PFSK-1 (cell line): ENCODE data around the gene SCO2.

ENCODE experiments used
- POLR2AphosphoS5 ChIP-seq: IDR thresholded peaks from 2 replicates; pipeline ENCODE4 v1.6.1; 2012; ENCODE audit warnings: low read depth, mild to moderate bottlenecking, control low read depth, low read length, moderate library complexity
- TF ChIP-seq, protein P1 (sequence below), 2 experiments: IDR thresholded peaks; 2 replicates each; pipeline versions ENCODE4 v1.6.1 to v1.8.0; 2011 to 2012; ENCODE audit warnings: low read depth in 2 of 2, low read length in 2 of 2, control low read depth in 1 of 2, inconsistent platforms in 1 of 2, mild to moderate bottlenecking in 1 of 2, moderate library complexity in 1 of 2; ENCODE audit not compliant: insufficient read depth in 1 of 2

DNA sequence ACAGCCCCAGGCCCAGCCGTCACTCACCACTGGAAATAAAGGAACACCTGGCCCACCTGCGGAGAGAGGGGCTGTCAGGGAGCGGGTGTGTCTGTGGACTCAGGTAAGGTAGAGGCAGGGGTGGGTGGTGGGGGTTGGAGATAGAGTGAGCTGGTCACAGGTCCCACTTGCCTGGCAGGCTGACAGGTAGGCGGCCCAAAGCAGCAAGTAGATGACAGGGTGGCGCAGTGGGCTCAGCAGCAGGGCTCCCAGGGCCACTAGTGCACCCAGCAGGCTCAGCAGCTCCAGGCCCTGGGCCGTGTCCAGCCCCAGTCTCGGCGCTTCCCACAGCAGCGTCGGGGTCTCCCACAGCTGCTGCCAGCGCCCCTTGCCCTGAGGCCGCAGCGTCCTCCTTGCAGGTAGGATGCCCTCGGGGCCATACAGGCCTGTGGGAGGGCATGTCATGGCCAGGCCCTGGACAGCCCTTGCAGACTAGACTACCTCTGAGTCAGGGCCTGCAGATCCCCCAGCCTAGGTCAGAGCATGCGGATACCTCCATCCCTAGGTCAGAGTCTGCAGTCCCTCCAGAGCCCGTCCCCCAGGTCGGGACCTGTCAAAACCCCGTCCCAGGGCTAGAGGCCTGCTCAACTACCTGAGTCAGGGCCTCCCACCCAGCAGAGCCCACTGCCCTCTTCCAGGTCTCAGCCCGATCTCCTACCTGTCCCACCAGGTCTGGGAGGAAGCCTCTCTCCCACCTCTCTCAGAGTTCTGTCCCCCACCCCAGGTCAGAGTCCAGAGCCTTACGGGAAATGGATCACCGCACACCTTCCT lies 18.6 kb downstream of the SCO2 start:
- TF ChIP-seq POLR2AphosphoS5: no peak
- TF ChIP-seq, protein P1, sequence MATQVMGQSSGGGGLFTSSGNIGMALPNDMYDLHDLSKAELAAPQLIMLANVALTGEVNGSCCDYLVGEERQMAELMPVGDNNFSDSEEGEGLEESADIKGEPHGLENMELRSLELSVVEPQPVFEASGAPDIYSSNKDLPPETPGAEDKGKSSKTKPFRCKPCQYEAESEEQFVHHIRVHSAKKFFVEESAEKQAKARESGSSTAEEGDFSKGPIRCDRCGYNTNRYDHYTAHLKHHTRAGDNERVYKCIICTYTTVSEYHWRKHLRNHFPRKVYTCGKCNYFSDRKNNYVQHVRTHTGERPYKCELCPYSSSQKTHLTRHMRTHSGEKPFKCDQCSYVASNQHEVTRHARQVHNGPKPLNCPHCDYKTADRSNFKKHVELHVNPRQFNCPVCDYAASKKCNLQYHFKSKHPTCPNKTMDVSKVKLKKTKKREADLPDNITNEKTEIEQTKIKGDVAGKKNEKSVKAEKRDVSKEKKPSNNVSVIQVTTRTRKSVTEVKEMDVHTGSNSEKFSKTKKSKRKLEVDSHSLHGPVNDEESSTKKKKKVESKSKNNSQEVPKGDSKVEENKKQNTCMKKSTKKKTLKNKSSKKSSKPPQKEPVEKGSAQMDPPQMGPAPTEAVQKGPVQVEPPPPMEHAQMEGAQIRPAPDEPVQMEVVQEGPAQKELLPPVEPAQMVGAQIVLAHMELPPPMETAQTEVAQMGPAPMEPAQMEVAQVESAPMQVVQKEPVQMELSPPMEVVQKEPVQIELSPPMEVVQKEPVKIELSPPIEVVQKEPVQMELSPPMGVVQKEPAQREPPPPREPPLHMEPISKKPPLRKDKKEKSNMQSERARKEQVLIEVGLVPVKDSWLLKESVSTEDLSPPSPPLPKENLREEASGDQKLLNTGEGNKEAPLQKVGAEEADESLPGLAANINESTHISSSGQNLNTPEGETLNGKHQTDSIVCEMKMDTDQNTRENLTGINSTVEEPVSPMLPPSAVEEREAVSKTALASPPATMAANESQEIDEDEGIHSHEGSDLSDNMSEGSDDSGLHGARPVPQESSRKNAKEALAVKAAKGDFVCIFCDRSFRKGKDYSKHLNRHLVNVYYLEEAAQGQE (IDR thresholded peaks at IDR 0.05; ENCODE audit: insufficient read depth in 1 of 2, low read depth in 2 of 2, low read length in 2 of 2): no peak
